ENCODE measurements around the gene MRPL53. TPM values are rescaled to one million over a fixed set of nuclear protein-coding genes. Genes with fewer than 3 reads are reported as not detected.

MRPL53 gene
- total RNA-seq, 1 experiment from 2014 or later = 98.1 TPM

- TF ChIP-seq POLR2AphosphoS5 (IDR thresholded peaks at IDR 0.05; ENCODE audit: low read depth, low read length) = no peak
- TF ChIP-seq, protein P1, sequence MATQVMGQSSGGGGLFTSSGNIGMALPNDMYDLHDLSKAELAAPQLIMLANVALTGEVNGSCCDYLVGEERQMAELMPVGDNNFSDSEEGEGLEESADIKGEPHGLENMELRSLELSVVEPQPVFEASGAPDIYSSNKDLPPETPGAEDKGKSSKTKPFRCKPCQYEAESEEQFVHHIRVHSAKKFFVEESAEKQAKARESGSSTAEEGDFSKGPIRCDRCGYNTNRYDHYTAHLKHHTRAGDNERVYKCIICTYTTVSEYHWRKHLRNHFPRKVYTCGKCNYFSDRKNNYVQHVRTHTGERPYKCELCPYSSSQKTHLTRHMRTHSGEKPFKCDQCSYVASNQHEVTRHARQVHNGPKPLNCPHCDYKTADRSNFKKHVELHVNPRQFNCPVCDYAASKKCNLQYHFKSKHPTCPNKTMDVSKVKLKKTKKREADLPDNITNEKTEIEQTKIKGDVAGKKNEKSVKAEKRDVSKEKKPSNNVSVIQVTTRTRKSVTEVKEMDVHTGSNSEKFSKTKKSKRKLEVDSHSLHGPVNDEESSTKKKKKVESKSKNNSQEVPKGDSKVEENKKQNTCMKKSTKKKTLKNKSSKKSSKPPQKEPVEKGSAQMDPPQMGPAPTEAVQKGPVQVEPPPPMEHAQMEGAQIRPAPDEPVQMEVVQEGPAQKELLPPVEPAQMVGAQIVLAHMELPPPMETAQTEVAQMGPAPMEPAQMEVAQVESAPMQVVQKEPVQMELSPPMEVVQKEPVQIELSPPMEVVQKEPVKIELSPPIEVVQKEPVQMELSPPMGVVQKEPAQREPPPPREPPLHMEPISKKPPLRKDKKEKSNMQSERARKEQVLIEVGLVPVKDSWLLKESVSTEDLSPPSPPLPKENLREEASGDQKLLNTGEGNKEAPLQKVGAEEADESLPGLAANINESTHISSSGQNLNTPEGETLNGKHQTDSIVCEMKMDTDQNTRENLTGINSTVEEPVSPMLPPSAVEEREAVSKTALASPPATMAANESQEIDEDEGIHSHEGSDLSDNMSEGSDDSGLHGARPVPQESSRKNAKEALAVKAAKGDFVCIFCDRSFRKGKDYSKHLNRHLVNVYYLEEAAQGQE (IDR thresholded peaks at IDR 0.05; ENCODE audit: insufficient read depth in 1 of 2, low read depth in 2 of 2, low read length in 1 of 2) = no peak
- no peak for TF ChIP-seq CTCF (IDR thresholded peaks at IDR 0.05)
- TF ChIP-seq SIN3A (IDR thresholded peaks at IDR 0.05; ENCODE audit: borderline replicate concordance, insufficient read depth, low read depth, low read length) = no peak
- no peak for TF ChIP-seq TCF7L2 (IDR thresholded peaks at IDR 0.05; ENCODE audit: low read depth, low read length)
- intact Hi-C loops (cut with micrococcal nuclease; ENCODE audit: unreplicated experiment) = no loop called here
- DNase-seq (ENCODE audit: low read depth, low spot score) (no peak), ATAC-seq (no peak)
- in situ Hi-C loops (cut with HindIII; ENCODE audit: low pct_unique_long_range_greater_than_20kb, low sequenced_read_pairs) = no loop called here
- H3K27ac ChIP-seq (ENCODE audit: low read length) = no peak overlapping the region
- no peaks in the 10 kb centered on the region for H3K9me3 ChIP-seq (ENCODE audit: control insufficient read depth, insufficient read depth, low read depth, low read length)
- peaks cover 3% of the 10 kb centered on the region; the same call in 1 of the 2 replicates for H3K4me1 ChIP-seq (ENCODE audit: control insufficient read depth, insufficient read depth, low read length)
- CTCF ChIA-PET = no interaction called here
- no peaks in the 10 kb centered on the region for H3K27me3 ChIP-seq (ENCODE audit: control insufficient read depth, insufficient read depth, low read length)
- BruUV-seq (replicated peaks) = no TSS peak
- no peak overlapping the region for H3K4me3 ChIP-seq (ENCODE audit: low read depth in 2 of 2, low read length in 2 of 2)
- POLR2A ChIA-PET = no interaction called here
- peaks cover 4% of the 10 kb centered on the region for H3K36me3 ChIP-seq (ENCODE audit: control insufficient read depth, insufficient read depth, low read length)
These were observed 46.2 kb downstream of the MRPL53 start for GRCh38 chr2:74426181-74426758.

GRCh38 chr2:74425523-74425922 lies 47.0 kb downstream of the MRPL53 start:
- ChIA-PET CTCF (no interaction called here), POLR2A (no interaction called here)
- H3K27me3 ChIP-seq (ENCODE audit: control insufficient read depth, insufficient read depth, low read length) = no peaks in the 10 kb centered on the region
- H3K27ac ChIP-seq (ENCODE audit: low read length) = no peak overlapping the region
- intact Hi-C loops (cut with micrococcal nuclease; ENCODE audit: unreplicated experiment) (no loop called here), in situ Hi-C loops (cut with HindIII; ENCODE audit: low pct_unique_long_range_greater_than_20kb, low sequenced_read_pairs) (no loop called here)
- ATAC-seq = no peak
- no TSS peak for BruUV-seq (replicated peaks)
- H3K36me3 ChIP-seq (ENCODE audit: control insufficient read depth, insufficient read depth, low read length) = peaks cover under 1% of the 10 kb centered on the region
- H3K4me1 ChIP-seq (ENCODE audit: control insufficient read depth, insufficient read depth, low read length) = peaks cover 6% of the 10 kb centered on the region; the same call in 1 of the 2 replicates
- DNase-seq (ENCODE audit: low read depth, low spot score) = no peak
- H3K9me3 ChIP-seq (ENCODE audit: control insufficient read depth, insufficient read depth, low read depth, low read length) = no peaks in the 10 kb centered on the region
- H3K4me3 ChIP-seq (ENCODE audit: low read depth in 2 of 2, low read length in 2 of 2) = no peak overlapping the region
- no peak for TF ChIP-seq SIN3A (IDR thresholded peaks at IDR 0.05; ENCODE audit: borderline replicate concordance, insufficient read depth, low read depth, low read length)
- TF ChIP-seq, protein P1 (IDR thresholded peaks at IDR 0.05; ENCODE audit: insufficient read depth in 1 of 2, low read depth in 2 of 2, low read length in 1 of 2) = no peak
- no peak for TF ChIP-seq TCF7L2 (IDR thresholded peaks at IDR 0.05; ENCODE audit: low read depth, low read length)
- no peak for TF ChIP-seq POLR2AphosphoS5 (IDR thresholded peaks at IDR 0.05; ENCODE audit: low read depth, low read length)
- no peak for TF ChIP-seq CTCF (IDR thresholded peaks at IDR 0.05)

Data from Panc1 (cell line).